GM18873 (cell line): ENCODE results near the gene TMEM273.
A peak's percentile ranks its signal among the peaks of the same experiment; 100 is the strongest.

ENCODE experiments used
- ATAC-seq: cut with Tn5 transposase; IDR thresholded peaks from one replicate; pipeline ENCODE4 v1.9.1; 2021; ENCODE audit warnings: mild to moderate bottlenecking, moderate library complexity, moderate number of reproducible peaks; ENCODE audit not compliant: unreplicated experiment, low FRiP score

Gene TMEM273, protein sequence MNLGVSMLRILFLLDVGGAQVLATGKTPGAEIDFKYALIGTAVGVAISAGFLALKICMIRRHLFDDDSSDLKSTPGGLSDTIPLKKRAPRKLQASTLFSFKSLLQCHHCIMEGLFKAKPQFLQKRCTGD

DNA sequence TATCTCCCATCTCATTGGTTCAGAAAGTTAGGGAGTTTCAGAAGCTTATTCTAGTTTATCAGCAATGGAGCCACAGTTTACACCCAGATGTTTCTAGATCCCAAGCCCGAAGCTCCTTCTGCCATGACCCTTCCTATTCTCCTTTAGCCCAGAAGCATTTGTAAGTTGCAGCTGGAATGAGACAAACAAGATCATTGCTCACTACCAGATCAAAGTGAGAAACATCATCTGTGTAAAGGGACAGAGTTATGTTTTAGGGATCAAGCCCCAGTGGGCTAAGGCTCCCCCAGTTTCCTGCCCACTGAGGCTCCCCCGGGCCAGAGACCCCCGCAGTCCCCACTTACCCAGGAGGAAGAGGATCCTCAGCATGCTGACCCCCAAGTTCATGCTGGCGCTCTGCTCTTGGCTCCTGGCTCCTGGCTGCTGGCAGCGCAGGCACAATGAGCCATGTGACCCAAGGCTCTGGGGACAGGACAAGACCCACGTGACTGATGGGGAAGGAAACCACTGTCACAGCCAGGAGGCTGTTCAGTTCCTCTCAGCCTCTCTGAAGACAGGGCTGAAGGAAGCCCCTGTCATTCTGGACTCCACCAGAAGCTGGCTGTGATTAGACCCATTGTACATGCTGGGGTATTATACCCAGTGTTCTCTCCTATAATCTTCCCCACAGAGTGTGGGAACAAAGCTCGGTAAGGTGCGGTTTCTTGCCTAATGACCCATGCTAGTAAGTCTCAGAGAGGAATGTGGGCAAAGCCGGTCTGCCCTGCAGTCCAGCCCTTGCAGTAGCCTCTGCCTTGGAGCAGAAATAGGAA, at the start of gene TMEM273:
Gene TMEM273, minus strand, starts transcription at position 442 of the 812 bp plus-strand sequence. Its CDS starts 55 bp downstream, at position 387.
- ATAC-seq, result peak; percentile 72

DNA sequence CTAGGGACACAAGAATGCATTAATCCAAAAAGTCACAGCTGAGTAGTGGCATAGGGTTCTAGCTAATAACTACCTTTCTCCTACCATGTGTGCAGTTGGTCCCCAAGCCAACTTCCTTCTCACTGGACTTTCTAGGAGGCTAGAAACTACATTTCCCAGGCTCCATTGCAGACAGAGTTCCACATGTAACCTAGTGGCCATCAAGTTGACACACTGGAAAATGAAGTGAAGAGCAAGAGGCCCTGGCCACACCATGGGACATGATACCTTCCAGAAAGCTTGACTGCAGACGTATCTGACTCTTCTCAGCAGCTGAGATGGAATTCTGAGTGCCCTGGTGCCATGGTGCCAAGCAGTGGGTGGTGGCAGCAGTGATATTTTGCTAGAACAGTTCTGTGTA, 49.8 kb upstream of the TMEM273 start:
- no peak for ATAC-seq

DNA sequence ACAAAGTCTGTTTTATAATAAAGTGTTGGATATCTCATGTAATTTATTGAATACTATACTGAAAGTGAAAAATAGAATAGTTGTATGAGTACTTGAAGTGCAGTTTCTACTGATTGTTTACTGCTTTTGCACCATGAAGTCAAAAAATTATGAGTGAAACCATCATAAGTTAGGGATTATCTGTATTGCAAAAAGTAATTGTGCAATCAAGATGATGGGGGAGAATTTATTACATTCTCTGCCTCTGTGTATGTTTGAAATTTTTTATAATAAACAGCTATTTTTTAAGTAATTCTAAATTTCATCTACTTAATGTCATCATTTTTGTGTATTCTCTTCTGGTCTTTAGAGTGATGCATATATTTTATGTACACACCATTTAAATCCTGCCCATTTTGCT, 47.2 kb upstream of the TMEM273 start:
- no peak for ATAC-seq

DNA sequence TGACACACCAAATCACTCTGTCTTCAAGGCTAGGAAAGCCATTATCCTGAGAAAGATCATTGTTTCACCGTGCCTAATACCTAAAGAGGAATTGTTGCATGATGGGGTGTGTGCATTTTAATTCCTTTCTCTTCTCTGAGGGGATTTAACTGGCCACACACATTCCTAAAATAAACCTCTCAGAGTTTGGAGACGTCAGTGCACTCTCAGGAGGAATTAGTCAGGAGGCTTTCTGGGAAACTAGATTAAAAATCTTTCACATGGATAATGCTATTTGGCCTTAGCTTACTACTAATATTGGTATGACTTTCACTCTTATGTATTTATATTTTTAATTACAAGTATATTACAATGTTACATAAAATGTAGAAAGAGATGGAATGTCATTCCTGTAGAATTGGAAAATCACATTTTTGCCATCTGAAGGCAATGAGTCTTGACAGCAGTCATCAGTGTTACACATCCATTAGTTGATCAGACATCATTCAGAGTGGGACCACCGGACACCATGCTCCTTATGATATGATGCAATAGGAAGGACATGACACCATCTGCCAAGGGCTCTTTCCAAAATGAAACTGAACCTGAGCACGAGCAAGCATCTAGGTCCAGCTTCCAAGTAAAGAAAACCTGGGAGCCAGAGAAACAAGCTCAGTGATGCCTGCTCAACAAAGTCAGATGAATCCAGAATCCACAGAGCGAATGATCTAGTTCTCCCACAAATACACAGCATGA, 43.1 kb upstream of the TMEM273 start:
- no peak for ATAC-seq

DNA sequence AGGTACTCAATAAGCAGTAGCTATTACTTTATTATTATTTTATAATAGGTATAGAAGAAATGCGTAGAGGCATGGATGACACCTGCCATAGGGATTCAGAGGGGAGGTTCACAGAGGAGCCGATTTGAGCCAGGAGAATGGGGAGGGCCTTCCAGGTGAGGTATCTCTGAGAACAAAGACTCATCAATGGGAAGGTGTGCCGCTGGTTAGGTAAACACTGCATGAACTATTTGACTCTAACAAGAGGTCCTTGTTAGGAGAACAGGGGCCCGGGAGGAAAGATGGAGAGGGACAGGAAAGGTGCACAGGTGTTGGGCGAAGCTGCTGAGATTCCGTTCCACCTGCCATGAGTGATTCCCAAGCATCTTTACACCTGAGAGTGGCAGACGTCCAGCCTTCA, 41.8 kb upstream of the TMEM273 start:
- ATAC-seq, result no peak

DNA sequence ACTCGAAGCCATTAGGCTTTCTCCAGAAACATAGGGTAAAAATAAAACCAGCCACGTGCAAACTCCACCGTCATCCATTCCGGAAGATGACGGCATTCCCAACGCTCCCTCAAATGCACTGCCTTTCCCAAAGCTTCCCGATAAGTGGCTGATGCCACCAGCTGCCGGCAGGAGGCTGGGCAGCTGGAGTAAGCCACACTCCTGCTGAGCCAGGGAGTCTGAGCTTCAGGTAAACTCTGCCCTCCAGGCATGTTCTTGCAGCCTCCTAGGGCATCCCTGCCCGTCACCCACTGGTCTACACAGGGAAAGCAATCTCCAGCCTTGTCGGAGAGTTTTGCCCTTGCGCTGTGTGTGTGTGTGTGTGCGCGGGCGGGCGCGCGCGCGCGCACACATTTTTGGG, 40.5 kb upstream of the TMEM273 start:
- no peak for ATAC-seq

DNA sequence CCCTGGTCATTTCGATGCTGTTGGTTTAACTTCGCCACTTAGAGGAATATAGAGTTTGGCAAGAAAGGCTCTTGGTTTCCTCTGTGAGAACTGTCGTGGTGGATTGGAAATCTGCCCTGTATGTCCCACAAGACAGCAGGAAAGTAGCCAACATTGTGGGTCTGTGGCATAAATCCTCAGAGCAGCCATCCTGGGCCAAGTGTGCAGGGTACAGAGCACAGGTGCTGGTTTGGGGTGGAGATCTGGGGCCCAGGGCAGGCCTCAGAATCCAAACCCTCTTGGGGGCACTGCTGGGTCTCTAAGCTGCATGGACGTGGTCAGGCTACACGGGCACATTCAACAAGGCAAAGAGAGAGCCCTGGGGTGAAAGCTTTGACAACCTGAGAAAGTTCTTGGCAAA, 39.2 kb upstream of the TMEM273 start:
- no peak for ATAC-seq

DNA sequence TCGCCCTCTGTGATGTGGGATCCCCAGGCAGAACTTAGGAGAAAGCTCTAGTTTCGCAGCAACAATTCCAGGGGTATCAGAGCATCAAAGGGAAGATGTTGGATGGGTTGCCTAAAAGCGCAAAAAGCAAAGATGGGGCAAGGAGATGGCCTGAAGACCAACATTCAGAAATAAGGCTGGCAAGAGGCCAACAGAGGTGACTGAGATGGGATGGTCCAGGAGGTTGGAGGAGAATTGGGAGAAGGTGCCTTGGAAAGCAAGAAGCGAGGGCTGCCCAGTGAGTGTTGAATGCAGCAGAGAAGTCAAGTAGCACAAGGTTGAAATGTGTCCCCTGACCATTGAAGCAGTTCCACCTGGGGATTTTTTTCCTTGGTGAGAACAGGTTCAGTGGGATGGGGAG, 38.4 kb upstream of the TMEM273 start:
- ATAC-seq, result no peak

DNA sequence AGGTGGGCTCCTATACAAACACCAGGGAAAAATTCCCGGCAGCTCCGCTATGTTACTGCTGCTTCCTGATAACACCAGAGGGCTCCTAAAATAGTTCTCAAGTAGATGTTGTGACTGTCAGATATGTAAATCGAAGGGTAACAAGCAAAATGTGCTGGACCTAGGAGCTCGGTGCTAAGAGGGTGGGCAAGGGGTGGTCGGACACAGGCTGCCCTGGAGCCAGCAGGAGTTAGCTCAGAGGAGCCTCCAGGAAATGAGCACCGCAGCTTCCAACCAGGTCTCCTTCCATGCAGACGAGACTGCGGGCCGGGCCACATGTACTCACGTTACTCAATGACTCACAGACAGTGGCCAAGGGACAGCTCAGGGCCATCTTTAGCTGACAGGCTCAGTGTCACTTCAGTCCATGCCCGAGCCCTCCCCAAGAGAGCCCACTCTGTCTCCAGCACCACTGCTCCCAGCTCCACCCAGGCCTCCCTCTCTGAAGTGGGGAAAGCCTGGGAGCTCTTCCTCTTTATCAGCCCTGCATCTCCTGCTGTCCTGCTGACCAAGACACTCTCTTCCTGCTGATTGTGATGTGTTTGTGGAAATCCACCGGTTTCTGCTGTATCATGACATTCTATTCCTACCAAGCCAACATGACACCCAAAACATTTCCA, 37.2 kb upstream of the TMEM273 start:
- no peak for ATAC-seq

DNA sequence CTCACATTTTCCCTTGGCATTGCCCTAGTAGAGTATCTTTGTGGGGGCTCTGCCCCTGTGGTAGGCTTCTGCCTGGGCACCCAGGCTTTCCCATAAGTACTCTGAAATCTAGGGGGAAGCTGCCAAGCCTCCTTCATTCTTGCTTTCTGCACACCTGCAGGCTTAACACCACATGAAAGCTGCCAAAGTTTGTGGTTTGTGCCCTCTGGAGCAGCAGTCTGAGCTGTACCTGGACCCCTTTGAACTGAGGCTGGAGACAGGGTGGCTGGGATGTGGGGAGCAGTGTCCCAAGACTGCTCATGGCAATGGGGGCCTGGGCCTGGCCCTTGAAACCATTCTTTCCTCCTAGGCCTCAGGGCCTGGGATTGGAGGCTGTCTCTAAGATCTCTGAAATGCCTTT, 35.0 kb upstream of the TMEM273 start:
- ATAC-seq, result no peak

DNA sequence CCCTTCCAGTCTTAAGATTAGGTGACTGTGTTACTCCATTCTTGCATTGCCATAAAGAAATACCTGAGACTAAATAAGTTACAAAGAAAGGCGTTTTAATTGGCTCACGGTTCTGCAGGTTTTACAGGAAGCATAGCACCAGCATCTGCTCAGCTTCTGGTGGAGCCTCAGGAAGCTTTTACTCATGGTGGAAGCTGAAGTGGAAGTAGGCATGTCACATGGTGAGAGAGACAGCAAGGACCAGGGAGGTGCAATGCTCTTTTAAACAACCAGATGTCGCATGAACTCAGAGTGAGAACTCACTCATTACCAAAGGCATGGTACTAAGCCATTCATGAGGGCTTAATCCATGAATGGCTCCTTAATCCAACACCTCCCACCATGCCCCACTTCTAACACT, 34.0 kb upstream of the TMEM273 start:
- no peak for ATAC-seq

DNA sequence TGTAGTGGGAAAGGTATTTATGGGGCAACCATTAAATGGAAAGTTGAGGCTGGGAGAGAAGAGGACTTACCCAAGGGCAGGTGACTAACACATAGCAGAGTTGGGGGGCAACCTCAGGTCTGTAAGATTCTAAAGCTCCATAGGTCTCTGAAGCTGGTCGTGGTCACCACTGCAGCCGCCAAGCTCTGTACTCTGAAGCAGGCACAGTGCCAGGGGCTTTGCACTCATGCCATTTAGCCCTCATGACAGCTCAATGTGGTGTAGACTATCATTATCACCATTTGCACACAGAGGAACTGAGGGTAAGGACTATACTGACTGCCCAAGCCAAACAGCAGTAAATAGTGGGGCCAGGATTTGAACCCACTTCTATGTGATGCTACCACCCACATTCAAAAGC, 32.5 kb upstream of the TMEM273 start:
- no peak for ATAC-seq

DNA sequence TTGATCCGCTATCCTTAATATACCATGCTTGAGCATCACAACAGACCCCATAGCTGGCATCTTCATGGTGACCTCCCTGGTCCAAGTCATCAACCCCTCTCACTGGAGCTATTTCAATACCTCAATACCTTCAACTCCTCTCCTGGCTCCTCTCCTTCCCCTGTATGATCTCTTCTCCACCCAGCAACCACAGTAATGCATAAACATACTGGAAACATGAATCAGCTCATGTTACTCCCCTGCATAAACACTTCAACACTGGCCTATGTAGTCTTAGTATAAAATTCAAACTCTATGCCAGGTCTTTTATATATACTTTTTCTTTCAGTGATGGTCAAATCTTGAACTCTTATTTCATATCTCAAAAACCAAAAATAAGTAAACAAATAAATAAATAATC, 31.8 kb upstream of the TMEM273 start:
- ATAC-seq, result no peak

DNA sequence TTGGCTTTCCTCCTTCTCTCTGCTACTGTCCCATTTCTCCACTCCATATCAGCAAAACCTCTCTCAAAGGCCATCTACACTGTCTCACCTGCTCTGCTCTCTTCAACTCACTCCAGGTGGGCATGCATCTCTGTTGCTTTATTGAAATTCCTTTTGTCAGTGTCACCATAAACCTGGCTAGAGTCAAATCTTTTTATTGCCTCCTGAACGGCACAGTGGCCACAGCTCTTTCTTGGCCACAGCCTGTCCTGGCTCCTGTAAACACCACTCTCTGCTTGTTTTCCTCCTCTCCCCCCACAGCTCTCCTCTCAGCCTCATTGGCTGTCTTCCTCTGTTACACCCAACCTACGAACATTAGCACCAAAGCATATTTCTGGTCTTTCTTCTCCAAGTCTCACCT, 31.1 kb upstream of the TMEM273 start:
- no peak for ATAC-seq

DNA sequence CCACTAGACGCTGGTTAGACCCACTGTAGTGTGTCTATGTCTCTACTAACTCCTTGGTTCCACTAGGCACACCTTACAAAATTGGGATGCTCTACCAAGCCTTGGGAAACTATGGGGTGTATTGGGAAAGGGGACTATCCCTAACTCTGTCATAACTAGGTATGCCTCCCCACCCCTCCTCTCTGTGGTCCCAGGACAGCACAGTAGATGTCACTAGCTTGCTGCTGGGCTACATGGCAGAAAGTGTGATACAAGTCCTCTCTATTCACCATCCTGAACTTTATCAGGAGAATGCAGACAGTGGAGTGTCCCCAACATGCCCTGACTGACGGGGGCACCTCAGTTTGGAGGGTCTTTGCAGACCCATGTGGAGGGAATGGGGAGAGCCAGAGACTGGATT, 30.3 kb upstream of the TMEM273 start:
- ATAC-seq, result no peak

DNA sequence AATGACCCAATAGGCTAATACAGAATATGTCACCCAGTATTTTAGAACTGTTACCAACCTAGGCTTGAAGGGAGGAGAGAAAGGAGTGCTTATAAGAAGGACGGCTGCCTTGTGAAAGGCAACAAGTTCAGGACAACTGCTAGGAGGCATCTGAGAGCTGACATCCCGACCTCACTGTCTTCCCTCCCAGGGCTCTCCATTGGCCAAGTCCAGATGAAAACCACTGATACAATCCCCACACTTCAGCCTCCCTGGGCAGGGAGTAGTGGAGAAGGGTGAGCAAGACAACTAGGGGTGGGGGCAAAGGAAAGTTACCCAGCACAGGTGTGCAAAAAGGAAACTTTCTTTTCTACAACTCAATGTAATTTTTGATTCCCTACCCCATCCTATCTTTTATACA, 29.5 kb upstream of the TMEM273 start:
- no peak for ATAC-seq

DNA sequence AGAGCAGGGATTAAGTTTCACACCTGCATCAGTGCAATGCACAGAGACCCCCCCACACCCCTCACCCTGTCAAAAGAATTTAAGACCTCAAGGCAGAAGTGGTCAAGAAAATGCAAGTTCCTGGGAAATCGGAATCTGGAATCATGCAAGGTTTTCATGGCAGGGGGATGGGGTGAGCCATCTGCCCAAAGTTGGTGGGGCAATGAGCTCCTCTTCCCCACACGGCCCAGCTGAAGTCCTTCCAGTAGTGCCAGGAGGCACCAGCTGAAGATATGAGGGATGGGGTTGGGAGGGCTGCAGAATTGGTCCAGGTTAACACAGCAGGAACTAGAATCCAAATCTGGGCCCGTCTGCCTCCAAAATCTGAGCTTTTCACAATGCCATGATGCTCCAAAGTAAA, 25.0 kb upstream of the TMEM273 start:
- no peak for ATAC-seq

DNA sequence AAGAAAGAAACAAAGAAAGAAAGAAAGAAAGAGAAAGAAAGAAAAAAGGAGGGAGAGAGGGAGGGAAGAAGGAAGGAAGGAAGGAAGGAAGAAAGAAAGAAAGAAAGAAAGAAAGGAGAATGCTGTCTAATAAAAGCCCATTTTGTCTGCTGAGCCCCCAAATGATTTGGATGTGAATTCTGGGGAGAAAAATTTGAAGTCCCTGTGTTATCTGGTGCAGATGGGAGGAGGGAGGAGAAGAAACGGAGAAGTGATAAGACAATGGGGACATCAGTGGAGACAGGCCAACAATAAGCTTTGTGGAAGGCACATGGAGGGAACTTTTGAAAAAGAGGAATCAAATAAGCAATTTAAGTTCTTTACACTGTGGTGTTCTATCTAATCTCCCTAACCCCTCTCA, 24.6 kb upstream of the TMEM273 start:
- ATAC-seq, result no peak

DNA sequence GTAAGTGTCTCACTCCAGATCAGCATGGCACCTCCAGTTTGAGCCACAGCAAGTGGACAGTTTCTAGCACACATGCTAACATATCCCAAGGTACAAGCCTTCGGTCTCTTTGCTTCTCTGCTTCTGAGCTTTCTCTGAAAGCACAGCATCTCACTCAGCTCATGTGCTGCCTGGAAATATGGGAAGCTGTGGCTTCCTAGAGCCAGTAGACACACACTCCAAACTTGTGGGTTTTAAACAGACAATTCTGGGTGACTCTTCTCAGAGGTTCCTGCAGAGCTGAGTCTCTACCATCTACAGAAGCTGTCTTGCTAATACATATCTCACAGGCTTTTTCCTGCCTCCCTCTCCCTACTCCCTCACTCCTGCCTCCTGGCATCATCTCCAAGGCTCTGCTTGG, 23.9 kb upstream of the TMEM273 start:
- ATAC-seq, result no peak

DNA sequence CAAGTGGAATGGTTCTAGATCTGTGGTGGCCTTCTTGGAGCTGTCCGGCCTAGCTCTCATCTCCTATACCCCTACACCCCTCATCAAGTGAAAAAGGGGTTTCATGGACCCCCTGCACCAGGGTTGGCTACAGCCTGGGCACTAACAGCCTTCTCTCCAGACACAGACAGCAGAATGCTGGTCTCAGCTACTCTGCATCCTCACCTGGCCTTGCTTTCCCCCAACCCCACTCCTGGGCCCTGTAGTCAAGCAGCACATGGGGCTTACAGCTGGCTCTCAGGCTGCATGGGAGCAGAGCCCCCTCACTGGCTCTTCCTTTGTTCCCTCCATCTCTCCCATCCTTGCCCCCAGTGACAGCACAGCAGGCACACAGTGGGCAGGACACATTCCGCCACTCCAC, 20.8 kb upstream of the TMEM273 start:
- ATAC-seq, result no peak

DNA sequence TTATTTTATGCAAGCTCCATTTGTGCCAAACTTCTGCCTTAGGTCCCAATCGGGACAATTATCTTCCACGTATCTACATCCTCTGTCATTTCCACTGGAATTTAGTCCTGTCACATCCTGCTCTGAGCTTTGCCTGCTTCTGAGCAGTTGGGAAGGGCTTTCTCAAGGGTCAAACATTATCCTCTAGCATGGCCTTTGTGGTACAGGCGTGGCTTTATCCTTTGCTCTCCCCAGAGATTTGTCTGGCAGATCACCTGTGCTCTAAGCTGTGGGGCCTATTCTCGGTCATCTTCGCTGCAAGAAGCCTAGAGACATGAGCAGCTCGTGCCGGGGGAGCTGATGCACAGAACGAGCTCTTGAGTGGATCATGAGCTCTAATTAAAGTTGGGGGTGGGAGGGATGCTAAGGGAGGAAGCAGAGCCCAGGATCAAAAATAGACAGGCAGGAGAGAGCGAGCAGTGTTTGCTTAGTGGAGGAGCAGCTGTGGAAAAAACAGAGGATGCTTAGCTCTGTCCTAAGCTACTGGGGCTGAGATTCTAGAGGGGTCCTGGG, 19.8 kb upstream of the TMEM273 start:
- ATAC-seq, result no peak
